ENCODE data around the gene GRIK3.

GRIK3 gene

DNA sequence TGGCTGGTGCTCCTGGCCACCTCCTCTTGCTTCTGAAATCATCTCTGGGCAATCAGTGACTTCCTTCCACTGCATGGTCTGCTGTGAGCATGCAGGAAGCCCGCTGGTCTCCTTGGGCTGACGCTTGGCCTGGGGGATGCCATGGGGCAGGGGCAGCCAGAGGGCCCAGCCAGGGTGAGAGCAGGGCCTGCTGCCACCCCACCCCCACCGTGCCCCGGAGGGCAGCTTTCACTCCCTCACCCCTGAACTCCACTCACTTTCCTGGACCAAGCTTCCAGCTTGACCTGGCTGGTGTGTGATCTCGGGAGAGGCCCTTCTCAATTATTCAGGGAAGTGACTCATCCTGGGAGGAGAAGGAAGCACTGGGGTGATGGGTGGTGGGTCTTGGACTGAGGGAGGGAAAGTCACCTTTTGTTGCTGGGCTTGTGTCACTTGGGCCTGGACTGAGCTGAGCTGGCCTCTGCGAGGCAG is 281.4 kb downstream of the GRIK3 start:
- DNase-seq, result no peak

DNA sequence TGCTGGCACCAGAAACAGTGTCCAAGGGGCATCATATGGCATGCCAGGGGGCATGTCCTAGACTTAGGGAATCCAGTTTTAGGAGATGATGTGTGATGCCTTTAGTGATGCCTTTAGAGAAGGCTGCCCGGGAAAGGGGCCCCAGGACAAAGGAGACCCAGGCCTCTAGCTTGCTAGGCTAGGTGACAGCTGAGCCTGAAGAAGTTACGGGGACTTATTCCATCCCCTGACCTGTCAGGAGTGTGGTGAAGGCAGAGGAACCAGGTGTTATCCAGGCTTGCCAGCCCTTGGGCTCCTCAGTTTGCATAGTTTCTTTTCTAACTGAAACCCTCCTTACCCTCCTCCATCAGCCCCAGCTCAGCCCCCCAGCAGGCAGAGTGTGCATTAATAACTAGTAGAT is 281.9 kb downstream of the GRIK3 start:
- DNase-seq, result no peak

DNA sequence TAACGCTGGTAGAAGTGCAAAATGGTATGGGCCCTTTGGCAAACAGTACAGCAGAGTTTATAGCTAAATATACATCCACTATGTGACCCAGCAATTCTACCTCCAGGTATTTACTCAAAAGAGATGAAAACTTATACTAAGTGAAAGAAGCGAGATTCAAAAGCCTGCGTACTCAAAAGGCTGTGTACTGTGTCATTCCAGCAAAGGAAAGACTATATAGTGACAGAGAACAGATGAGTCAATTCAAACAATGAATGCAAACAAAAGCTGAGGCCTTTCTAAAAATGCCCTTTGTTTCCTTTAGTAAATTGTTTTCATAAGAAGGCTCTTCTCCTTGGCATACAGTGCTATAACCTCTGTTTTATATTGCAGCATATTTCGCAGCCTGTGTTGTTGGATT is 282.8 kb downstream of the GRIK3 start:
- no peak for DNase-seq

DNA sequence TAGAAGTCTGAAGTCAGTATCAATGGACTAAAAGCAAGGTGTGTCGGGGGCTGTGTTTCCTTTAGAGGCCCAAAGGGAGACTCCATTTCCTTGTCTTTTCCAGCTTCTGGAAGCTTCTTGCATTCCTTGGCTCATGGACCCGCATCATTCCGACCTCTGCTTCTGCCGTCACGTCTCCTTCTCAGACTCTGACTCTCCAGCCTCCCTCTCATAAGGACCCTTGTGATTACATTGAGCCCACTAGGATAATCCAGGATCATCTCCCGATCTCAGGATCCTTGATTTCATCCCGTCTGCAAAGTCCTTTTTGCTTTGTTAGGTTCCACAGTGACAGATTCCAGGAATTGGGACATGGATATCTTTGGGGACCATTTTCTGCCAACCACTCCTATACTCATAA is 285.8 kb downstream of the GRIK3 start:
- no peak for DNase-seq

All from GF-D8 (cell line).